Measurements from ENCODE around the gene ANKRD37. TPM values are rescaled to one million over a fixed set of nuclear protein-coding genes. Genes with fewer than 3 reads are reported as not detected.

The ANKRD37 gene
- total RNA-seq, 1 experiment from 2014 or later: 3.6 TPM

GRCh38 chr4:185426960-185427688, 30.5 kb downstream of the ANKRD37 start:
- no TSS peak for BruUV-seq (replicated peaks)
- H3K27ac Mint-ChIP-seq (ENCODE audit: unreplicated experiment): peak overlapping the region; percentile 60

GRCh38 chr4:185429660-185430059, 33.0 kb downstream of the ANKRD37 start:
- peaks cover 6% of the 10 kb centered on the region for H3K4me1 Mint-ChIP-seq (ENCODE audit: low read depth, unreplicated experiment)
- ChIA-PET CTCF (no interaction called here), POLR2A (no interaction called here)
- TF ChIP-seq CTCF (IDR thresholded peaks at IDR 0.05; ENCODE audit: insufficient read depth in 1 of 2, low read depth in 1 of 2, low read length in 1 of 2, severe bottlenecking in 1 of 2, unreplicated experiment in 1 of 2): no peak
- H3K4me3 Mint-ChIP-seq (ENCODE audit: unreplicated experiment): no peak overlapping the region
- intact Hi-C loops (cut with micrococcal nuclease; ENCODE audit: unreplicated experiment): loop anchor here (5.0 kb wide), 1 partner anchor 168 kb away; no protein-coding TSS in a partner anchor
- no peaks in the 10 kb centered on the region for H3K9me3 ChIP-seq
- no peaks in the 10 kb centered on the region for H3K36me3 ChIP-seq (ENCODE audit: control insufficient read depth, insufficient read depth, low read length)
- H3K9me3 Mint-ChIP-seq (ENCODE audit: unreplicated experiment): no peaks in the 10 kb centered on the region
- BruUV-seq (replicated peaks): no TSS peak
- H3K27me3 Mint-ChIP-seq (ENCODE audit: insufficient read depth, unreplicated experiment): no peaks in the 10 kb centered on the region
- no peak overlapping the region for H3K4me3 ChIP-seq (ENCODE audit: low read depth, low read length)
- DNase-seq: no peak
- peaks cover 10% of the 10 kb centered on the region for H3K36me3 Mint-ChIP-seq (ENCODE audit: insufficient read depth, unreplicated experiment)
- H3K27me3 ChIP-seq (replicated peaks; ENCODE audit: control insufficient read depth, insufficient read depth, low read length): no peaks in the 10 kb centered on the region
- no peak overlapping the region for H3K27ac Mint-ChIP-seq (ENCODE audit: unreplicated experiment)
- no peaks in the 10 kb centered on the region for H3K4me1 ChIP-seq

More at GRCh38 chr4:185426960-185427688, 30.5 kb downstream of the ANKRD37 start:
- no peak for TF ChIP-seq CTCF (IDR thresholded peaks at IDR 0.05; ENCODE audit: insufficient read depth in 1 of 2, low read depth in 1 of 2, low read length in 1 of 2, severe bottlenecking in 1 of 2, unreplicated experiment in 1 of 2)
- Histone ChIP-seq H3K36me3 (ENCODE audit: control insufficient read depth, insufficient read depth, low read length) (no peaks in the 10 kb centered on the region), H3K9me3 (no peaks in the 10 kb centered on the region), H3K4me3 (ENCODE audit: low read depth, low read length) (no peak overlapping the region), H3K4me1 (no peaks in the 10 kb centered on the region), H3K27me3 (replicated peaks; ENCODE audit: control insufficient read depth, insufficient read depth, low read length) (no peaks in the 10 kb centered on the region)
- Mint-ChIP-seq H3K4me1 (ENCODE audit: low read depth, unreplicated experiment) (peaks cover 13% of the 10 kb centered on the region), H3K36me3 (ENCODE audit: insufficient read depth, unreplicated experiment) (peaks cover 10% of the 10 kb centered on the region), H3K9me3 (ENCODE audit: unreplicated experiment) (no peaks in the 10 kb centered on the region), H3K4me3 (ENCODE audit: unreplicated experiment) (no peak overlapping the region), H3K27me3 (ENCODE audit: insufficient read depth, unreplicated experiment) (no peaks in the 10 kb centered on the region)
- ChIA-PET CTCF (no interaction called here), POLR2A (no interaction called here)
- no peak for DNase-seq
- intact Hi-C loops (cut with micrococcal nuclease; ENCODE audit: unreplicated experiment): loop anchor here (5.0 kb wide), 1 partner anchor 170 kb away; no protein-coding TSS in a partner anchor

GRCh38 chr4:185435466-185435865, 38.8 kb downstream of the ANKRD37 start:
- intact Hi-C loops (cut with micrococcal nuclease; ENCODE audit: unreplicated experiment): no loop called here
- no TSS peak for BruUV-seq (replicated peaks)
- Mint-ChIP-seq H3K4me3 (ENCODE audit: unreplicated experiment) (no peak overlapping the region), H3K4me1 (ENCODE audit: low read depth, unreplicated experiment) (no peaks in the 10 kb centered on the region), H3K27ac (ENCODE audit: unreplicated experiment) (no peak overlapping the region), H3K36me3 (ENCODE audit: insufficient read depth, unreplicated experiment) (no peaks in the 10 kb centered on the region), H3K27me3 (ENCODE audit: insufficient read depth, unreplicated experiment) (no peaks in the 10 kb centered on the region), H3K9me3 (ENCODE audit: unreplicated experiment) (no peaks in the 10 kb centered on the region)
- Histone ChIP-seq H3K9me3 (no peaks in the 10 kb centered on the region), H3K4me3 (ENCODE audit: low read depth, low read length) (no peak overlapping the region), H3K4me1 (no peaks in the 10 kb centered on the region), H3K27me3 (replicated peaks; ENCODE audit: control insufficient read depth, insufficient read depth, low read length) (no peaks in the 10 kb centered on the region), H3K36me3 (ENCODE audit: control insufficient read depth, insufficient read depth, low read length) (no peaks in the 10 kb centered on the region)
- ChIA-PET POLR2A (no interaction called here), CTCF (no interaction called here)
- no peak for DNase-seq
- no peak for TF ChIP-seq CTCF (IDR thresholded peaks at IDR 0.05; ENCODE audit: insufficient read depth in 1 of 2, low read depth in 1 of 2, low read length in 1 of 2, severe bottlenecking in 1 of 2, unreplicated experiment in 1 of 2)
